ENCODE measurements around the gene KCTD17. TPM values are rescaled to one million over a fixed set of nuclear protein-coding genes. Genes with fewer than 3 reads are reported as not detected.
"Not testable (repeated sequence)": the region's sequence is repeated elsewhere in the genome, so short reads cannot be mapped to it uniquely, and the experiment has no call there.

KCTD17 gene
- total RNA-seq, 1 donor from 2014 or later: 35.3 TPM

DNA sequence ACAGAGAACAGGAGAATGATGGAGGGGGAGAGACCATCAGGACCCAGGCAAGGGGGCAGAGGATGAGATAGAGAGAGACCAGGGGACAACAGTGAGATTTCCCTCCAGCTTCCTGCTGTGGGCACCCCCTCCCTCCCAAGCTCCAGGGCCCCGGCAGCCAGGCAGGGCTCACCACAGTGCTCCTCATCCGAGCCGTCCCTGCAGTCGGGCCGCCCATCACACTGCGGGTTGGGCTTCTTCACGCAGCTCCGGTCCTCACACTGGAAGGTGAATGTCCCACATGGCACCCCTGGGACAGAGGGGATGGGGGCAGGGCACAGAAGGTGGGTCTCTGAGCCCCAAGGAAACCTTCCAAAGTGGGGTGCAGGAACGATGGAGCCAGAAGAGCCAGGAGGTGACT is 19.2 kb downstream of the KCTD17 start:
- TF ChIP-seq CTCF (IDR thresholded peaks at IDR 0.05; ENCODE audit: insufficient read depth, low read length, poor library complexity, severe bottlenecking): no peak
- no peak for DNase-seq (ENCODE audit: low read depth)
- Histone ChIP-seq H3K4me3 (ENCODE audit: low read depth, low read length) (no peak overlapping the region), H3K36me3 (ENCODE audit: control insufficient read depth, insufficient read depth, low read length) (no peaks in the 10 kb centered on the region), H3K27me3 (ENCODE audit: control insufficient read depth, insufficient read depth, low read length) (peaks cover 64% of the 10 kb centered on the region)

DNA sequence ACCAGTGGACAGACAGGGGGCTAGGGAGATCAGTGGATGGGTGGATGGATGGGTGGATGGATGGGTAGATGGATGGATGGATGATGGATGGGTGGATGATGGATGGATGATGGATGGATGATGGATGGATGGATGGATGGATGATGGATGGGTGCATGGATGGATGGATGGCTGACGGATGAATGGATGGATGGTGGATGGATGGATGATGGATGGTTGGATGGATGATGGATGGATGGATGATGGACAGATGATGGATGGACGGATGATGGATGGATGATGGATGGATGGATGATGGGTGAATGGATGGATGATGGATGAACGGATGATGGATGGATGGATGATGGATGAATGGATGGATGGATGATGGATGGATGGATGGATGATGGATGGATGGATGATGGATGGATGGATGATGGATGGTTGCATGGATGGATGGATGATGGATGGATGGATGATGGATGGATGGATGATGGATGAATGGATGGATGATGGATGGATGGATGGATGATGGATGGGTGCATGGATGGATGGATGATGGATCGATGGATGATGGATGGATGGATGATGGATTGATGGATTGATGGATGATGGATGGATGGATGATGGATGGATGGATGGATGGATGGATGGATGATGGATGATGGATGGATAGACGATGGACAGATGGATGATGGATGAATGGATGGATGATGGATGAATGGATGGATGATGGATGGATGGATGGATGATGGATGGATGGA is 20.5 kb downstream of the KCTD17 start:
- H3K27me3 ChIP-seq (ENCODE audit: control insufficient read depth, insufficient read depth, low read length): peaks cover 62% of the 10 kb centered on the region
- not testable (repeated sequence) for DNase-seq (ENCODE audit: low read depth); H3K36me3 ChIP-seq (ENCODE audit: control insufficient read depth, insufficient read depth, low read length); H3K4me3 ChIP-seq (ENCODE audit: low read depth, low read length)

DNA sequence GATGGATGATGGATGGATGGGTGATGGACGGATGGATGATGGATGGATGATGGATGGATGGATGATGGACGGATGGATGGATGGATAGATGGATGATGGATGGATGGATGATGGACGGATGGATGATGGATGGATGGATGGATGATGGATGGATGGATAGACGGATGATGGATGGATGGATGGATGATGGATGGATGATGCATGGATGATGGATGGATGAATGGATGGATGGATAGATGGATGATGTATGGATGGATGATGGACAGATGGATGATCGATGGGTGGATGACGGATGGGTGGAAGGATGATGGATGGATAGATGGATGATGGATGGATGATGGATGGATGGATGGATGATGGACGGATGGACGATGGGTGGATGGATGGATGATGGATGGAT is 21.1 kb downstream of the KCTD17 start:
- H3K36me3 ChIP-seq (ENCODE audit: control insufficient read depth, insufficient read depth, low read length): no peaks in the 10 kb centered on the region
- no peak for TF ChIP-seq CTCF (IDR thresholded peaks at IDR 0.05; ENCODE audit: insufficient read depth, low read length, poor library complexity, severe bottlenecking)
- no peak for DNase-seq (ENCODE audit: low read depth)
- H3K4me3 ChIP-seq (ENCODE audit: low read depth, low read length): no peak overlapping the region
- peaks cover 62% of the 10 kb centered on the region for H3K27me3 ChIP-seq (ENCODE audit: control insufficient read depth, insufficient read depth, low read length)

GRCh38 chr22:37074537-37074936 is 23.0 kb downstream of the KCTD17 start:
- DNase-seq (ENCODE audit: low read depth): no peak
- H3K27me3 ChIP-seq (ENCODE audit: control insufficient read depth, insufficient read depth, low read length): peaks cover 48% of the 10 kb centered on the region
- no peaks in the 10 kb centered on the region for H3K36me3 ChIP-seq (ENCODE audit: control insufficient read depth, insufficient read depth, low read length)
- no peak overlapping the region for H3K4me3 ChIP-seq (ENCODE audit: low read depth, low read length)
- TF ChIP-seq CTCF (IDR thresholded peaks at IDR 0.05; ENCODE audit: insufficient read depth, low read length, poor library complexity, severe bottlenecking): no peak

DNA sequence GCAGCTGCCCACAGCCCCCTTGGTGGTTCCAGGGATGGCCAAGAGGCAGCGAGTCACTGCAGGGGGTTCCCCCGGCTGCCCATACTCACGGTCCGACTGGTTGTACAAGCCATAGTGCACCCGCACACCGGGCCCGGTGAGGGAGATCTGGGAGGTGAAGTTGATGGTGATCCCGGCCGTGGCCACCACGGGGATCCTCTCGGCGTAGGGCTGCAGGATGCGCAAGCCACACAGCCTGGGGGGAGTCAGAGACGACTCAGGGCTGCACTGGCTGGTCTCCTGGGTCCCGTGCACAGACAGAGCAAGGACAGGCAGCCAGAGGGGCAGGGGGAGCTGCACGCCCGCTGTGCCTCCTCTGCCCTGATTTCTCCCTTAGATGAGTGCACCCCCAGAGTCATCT is 23.5 kb downstream of the KCTD17 start:
- DNase-seq (ENCODE audit: low read depth): no peak
- Histone ChIP-seq H3K36me3 (ENCODE audit: control insufficient read depth, insufficient read depth, low read length) (no peaks in the 10 kb centered on the region), H3K4me3 (ENCODE audit: low read depth, low read length) (no peak overlapping the region), H3K27me3 (ENCODE audit: control insufficient read depth, insufficient read depth, low read length) (peaks cover 47% of the 10 kb centered on the region)
- no peak for TF ChIP-seq CTCF (IDR thresholded peaks at IDR 0.05; ENCODE audit: insufficient read depth, low read length, poor library complexity, severe bottlenecking)

- no peaks in the 10 kb centered on the region for H3K36me3 ChIP-seq (ENCODE audit: control insufficient read depth, insufficient read depth, low read length)
- no peak overlapping the region for H3K4me3 ChIP-seq (ENCODE audit: low read depth, low read length)
- H3K27me3 ChIP-seq (ENCODE audit: control insufficient read depth, insufficient read depth, low read length): peaks cover 39% of the 10 kb centered on the region
- no peak for DNase-seq (ENCODE audit: low read depth)
- TF ChIP-seq CTCF (IDR thresholded peaks at IDR 0.05; ENCODE audit: insufficient read depth, low read length, poor library complexity, severe bottlenecking): no peak
Observed at GRCh38 chr22:37075822-37076433, 24.4 kb downstream of the KCTD17 start.
